GM21390 (cell line): ENCODE results near the gene HLA-DPA1.
A peak's percentile ranks its signal among the peaks of the same experiment; 100 is the strongest.

Experiments
- ATAC-seq: cut with Tn5 transposase; IDR thresholded peaks from one replicate; pipeline ENCODE4 v1.9.1; 2021; ENCODE audit not compliant: unreplicated experiment

Gene HLA-DPA1

DNA sequence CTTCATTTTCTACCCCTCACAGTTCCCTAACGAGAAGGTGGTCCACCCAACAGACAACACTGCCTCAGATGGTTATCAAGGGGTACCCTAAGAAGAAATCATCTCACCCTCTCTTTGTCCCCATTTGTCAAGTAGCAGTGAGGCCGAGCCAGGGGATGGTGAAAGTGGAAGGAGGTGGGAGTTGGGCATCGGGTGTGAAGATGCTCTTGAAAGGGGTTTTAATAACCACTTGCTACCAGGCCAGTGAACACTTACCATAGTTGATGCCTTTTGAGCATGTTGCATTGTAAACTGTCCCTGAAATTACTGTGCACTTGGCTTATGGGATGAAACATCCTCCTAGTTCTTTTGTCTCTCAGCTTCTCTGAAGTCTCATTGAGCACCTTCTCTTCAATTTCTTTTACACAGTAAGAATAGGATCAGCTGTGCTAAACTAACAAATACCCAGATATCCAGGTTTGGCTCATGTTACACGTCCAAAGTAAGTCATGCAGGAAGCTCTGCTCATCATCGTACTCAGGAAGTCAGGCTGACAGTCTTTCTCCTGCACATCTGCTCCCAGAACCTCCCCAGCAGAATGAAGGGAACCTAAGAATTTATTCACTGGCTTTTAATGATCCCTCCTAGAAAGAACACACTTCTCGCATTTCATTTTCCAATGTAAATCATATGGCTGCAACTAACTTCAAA lies 15.6 kb upstream of the HLA-DPA1 start:
- no peak for ATAC-seq

DNA sequence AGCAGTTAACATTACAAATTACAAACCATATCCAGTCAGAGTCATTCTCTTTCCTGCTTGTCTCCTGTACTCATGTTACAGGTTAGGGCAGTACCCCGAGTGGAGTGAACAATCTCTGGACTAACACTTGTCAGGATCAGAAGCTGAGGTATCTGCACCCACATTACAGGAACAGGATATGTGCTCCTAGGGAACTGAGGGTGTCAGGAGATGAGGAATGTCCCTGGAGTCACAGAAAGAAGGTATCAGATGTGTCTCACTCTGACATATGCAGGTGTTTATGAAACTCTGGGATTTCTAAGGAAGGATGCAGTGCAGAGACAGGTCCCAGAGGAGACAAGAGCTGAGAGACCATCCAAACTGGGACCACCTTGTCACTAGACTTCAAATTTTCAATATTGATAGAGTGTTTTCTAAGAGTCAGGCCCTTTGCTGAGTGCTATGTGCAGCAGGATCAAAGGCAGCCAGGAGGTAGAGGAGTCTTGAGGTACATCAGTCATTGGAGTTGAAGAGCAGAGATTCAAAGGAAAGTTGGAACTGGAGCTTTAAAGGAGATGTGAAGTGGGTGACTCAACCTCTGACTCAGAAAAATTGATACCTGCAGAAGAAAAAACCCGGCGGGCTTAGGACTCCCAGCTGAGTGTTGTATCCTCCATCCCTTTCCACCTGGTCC lies 14.9 kb upstream of the HLA-DPA1 start:
- no peak for ATAC-seq

DNA sequence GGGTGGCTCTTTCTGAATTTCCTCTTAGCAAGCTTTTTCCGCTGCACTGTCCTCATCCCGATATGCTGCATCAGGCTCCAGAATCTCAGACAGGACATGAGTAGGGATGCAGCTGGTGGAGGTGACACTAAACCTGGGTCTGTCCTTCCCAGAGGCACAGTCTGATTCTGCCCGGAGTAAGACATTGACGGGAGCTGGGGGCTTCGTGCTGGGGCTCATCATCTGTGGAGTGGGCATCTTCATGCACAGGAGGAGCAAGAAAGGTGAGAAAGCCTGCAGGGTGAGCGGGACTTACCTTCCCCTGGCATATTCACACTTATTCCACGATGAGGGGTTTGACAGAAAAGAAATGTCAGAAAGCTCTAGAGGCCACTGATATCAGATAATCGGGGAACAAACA lies 12.2 kb upstream of the HLA-DPA1 start:
- ATAC-seq = no peak

DNA sequence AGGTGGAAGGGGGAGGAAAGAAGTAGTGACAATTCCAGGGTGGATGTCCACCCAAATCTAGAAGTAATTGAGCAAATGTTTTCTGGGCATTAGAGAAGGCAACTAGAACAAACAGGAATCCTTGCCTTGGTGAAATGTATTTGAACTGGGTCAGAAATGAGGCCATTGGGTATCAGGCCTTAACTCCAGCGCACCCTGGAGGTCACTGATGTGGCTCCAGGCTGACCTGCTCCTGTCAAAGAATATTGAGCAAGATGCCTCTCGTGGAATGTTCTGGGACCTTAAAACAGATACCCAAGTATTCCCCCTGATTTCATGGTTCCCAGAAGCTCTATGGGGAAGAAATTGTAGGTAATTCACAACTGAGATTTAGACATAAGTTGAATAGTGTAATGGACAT lies 9.3 kb upstream of the HLA-DPA1 start:
- no peak for ATAC-seq

DNA sequence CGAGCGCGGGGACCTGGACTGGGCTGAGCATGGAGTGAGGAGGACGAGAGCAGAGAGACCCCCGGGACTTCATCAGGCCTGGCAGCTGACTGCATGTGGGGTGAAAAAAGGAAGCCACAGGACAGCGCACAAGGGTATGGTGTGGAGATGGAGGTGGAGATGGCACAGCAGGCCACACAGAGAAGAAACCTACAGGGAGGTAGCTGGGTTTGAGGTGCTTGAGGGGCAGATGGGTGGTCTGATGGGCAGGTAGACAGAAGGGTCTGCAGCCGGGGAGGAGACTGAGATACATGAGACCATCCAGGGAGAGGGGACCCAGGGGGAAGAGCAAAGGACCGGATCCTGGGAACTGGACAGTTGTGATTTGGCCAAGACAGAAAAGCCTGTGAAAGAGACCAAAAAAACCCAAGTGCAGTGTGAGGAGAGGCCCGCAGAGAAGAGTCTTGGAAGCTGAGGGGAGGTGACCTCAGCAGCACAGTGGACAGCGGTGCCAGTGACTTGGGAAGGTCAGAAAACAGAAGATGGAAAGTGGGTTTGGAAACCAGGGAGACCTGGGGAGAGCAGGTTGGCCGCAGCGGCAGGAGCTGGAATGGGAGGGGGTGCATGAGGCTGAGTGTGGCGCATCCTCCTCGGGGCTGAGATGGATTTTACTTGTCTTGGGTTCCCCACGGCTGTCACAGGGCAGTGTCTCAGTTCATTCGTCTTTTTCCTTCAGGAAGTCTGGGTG lies 7.8 kb upstream of the HLA-DPA1 start:
- ATAC-seq = no peak

DNA sequence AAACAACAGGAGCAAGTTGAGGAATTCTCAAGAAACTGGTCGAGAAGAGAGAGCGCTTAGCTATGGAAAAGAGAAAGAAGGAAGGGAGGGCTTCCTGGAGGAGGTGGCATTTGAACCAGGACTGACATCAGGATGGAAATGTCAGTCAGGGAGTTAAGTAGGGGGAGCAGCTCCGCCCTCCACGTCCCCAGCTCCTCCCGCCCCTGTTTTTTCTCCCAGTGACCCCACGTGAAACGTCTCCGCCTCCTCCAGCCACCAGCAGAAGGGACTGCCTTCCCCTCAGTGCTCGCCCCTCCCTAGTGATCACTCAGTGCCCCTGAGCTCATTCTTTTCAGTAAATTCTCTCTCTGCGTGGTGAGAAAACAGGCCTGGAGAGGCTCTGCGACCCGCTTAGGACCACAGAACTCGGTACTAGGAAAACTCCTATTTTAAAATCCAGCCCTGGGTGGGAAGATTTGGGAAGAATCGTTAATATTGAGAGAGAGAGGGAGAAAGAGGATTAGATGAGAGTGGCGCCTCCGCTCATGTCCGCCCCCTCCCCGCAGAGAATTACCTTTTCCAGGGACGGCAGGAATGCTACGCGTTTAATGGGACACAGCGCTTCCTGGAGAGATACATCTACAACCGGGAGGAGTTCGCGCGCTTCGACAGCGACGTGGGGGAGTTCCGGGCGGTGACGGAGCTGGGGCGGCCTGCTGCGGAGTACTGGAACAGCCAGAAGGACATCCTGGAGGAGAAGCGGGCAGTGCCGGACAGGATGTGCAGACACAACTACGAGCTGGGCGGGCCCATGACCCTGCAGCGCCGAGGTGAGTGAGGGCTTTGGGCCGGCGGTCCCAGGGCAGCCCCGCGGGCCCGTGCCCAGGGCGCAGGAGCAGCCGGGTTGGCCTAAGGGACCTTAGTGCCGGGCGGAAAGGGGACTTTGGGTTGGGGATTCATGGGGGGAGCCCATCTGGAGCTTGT lies 7.0 kb upstream of the HLA-DPA1 start:
- no peak for ATAC-seq

DNA sequence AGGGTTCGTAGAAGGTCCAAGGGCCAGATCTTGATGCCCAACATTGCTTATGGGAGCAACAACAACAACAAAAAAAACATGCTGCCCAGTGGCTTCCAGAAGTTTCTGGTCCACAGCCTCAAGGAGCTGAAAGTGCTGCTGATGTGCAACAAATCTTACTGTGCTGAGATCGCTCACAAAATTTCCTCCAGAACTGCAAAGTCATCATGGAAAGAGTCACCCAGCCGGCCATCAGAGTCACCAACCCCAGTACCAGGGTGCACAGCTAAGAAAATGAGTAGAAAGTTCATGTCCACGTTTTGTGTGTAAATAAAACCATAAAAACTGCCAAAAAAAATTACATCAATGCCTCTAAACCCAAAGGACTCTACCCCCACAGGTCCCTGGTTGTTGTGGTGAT lies 6.1 kb upstream of the HLA-DPA1 start:
- ATAC-seq = no peak

DNA sequence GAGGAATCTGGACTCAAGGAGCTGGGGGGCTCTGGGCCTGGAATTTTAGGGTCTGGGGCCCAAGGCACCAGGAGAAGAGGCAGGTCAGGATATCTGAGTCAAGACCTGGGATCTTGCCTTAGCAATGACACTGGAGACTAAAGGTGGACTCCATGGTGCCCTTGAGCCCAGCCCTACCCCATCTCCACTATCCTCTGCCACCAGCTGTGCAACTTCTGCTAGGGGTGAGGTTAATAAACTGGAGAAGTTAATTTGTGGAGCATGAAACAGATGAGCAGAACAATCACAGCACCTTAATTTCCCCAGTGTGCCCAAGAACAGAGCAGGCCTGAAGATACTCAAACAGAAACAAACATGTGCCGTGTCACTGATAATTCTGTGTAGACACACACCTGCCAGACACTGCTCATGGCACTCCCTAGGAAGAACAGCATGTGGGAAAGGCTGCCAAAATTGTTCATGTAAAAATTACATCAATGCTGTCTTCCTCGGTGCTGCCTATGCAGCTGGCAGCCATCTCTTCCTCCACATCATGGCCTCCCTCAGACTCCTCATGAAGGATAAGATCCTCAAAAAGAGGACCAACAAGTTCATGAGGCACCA lies 5.6 kb upstream of the HLA-DPA1 start:
- ATAC-seq = no peak

DNA sequence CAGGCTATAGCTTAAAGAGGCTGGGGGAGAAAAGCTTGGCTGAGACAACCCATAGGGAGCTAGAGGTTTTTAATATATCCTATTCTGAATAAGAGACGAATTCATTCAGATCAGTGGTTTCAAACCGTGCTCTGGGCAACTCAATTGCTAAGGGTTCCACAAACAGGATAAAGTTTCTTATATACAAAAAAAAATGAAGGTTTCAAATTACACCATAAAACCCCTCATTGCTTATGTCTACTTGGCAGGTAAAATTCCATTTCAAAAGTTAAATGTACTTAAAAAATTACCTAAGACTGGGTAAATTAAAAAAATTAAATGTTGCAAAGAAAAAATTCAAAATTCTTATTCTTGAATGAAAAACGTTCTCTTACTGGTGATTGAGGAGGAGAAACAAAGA lies 5.0 kb upstream of the HLA-DPA1 start:
- no peak for ATAC-seq

DNA sequence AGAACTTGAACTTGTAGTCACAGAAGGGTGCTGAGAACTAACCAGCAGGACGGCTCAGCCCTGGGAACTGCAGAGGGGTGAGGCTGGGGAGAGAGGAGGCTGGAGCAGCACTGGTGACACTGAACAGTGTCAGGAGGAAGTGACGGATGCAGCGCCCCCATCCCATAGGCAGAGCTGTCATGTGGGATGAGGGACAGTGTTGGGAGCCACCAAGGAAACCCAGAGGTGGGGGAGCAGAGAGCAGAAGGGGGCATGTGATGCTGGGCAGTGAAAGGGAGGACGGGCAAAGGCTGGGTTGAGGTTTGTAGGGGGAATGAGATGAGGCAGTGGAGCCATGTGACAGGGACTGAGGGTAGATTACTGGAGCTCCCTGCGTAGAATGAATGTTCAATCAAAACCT lies 4.5 kb upstream of the HLA-DPA1 start:
- ATAC-seq = no peak

DNA sequence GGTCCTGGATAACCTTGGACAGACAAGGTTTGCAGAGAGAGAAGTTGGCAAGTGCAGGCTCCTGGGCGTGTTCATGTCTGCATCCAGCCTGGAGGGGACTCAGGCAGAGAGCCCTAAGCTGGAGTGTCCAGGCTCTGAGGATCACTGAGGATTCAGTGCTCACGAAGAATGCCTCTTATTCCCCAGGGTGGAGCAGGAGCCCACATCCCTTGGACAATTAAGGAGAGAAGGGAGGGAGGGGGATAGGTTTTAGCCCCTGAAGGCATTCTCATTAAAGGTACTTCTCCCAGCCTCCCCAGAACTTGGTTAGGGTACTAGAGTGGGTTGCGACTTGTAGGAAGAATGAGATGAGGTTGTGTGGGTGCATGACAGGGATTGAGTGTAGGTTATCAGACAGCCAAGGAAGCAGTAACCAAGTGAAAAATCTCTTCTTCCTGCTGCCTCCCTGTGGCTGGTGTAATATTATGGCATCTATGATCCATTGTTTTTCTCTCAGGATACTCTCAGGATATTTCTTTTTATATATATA lies 3.0 kb upstream of the HLA-DPA1 start:
- no peak for ATAC-seq

DNA sequence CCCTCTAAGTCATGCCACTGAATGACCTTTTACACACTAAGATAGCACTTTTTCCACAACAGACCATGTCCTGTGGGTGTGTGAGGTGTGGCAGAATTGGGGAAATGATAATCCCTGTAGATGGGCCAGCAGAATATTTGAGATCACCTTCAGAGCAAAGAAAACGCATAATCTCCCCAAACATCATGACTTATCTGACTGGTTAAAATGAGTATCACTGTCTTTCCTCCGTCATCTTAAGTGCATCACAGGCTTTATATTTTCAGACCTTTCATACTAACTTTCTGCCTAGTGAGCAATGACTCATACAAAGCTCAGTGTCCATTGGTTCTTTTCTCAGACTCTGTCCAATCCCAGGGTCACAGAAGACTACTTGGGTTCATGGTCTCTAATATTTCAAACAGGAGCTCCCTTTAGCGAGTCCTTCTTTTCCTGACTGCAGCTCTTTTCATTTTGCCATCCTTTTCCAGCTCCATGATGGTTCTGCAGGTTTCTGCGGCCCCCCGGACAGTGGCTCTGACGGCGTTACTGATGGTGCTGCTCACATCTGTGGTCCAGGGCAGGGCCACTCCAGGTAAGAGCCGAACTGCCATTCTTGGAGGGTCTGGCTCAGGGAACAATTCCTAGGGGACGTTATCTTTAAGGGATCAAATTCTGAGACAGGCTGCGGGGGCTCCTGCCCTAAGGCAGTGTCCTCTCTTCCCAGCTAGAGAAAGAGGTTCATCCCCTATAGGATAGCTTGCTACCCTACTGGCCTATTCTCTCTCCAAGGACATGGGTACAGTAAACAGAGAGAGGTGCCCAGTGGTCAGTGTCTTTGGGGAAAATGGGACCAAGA lies 2.3 kb upstream of the HLA-DPA1 start, which contains the start of gene HLA-DPB1:
Gene HLA-DPB1 (plus strand): TSS at position 423 of the 838 bp plus-strand sequence. CDS start 52 bp downstream, at position 475.
- peak; percentile 70 for ATAC-seq

DNA sequence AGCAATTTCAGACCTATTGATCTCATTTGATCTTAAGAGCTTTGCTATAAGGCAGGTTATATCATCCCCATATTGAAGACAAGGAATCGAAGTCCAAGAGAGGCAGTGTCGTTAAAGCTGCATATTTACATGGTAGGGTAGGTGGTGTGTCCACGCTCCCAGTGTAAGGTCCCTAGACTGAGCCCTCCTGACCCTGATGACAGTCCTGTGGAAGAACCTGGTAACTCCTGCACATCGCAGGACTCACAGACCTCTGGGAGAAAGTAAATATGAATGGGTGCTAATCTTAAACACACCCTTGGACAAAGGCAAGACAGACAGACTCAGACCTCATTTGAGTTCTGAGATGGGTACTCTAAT lies 1.7 kb upstream of the HLA-DPA1 start:
- ATAC-seq = peak; percentile 2

DNA sequence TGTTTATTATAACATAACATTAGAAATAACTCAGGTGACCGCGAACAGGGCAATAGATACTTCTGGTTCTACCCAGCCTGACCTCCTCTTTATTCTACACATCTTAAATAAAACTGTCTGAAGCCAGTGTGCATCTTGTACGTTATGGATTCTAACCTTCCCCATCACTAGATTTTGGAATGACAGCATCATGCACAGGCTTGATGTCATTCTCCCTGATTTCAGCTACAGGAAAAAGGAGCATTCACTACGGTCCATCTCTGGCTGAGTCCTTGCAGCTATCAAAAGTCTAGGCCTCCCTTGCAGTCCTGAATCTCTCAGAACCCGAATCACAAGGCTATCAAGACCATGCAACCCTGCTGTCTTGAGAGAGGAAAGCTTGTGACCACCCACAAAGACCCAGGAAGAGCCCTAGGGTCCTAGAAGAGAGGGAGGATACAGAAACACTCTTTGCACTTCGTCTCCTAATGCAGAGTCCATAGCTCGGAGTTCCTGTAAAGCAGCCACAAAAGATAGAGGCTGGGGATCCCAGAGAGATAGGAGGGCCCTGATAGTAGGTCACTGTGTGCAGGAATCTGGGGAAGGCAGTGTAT lies 845 bp downstream of the HLA-DPA1 start:
- ATAC-seq = no peak

DNA sequence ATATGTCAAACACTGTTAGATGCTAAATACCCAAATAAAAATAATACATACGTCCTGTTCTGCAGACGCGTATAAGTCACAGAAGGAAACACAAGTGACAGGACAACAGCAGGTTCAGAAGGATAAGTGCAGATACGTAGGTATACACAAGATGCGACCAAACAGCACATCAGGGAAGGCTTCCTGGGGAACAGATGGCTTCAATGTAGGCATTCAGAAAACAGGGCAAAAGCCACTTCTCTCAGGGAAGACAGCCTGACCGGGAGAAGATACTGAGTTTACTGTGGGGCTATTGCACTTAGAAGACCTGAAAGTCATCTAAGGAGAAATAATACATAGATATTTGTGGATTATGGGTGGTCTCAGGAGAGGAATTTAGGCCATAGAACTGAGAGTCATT lies 1.9 kb downstream of the HLA-DPA1 start:
- no peak for ATAC-seq

DNA sequence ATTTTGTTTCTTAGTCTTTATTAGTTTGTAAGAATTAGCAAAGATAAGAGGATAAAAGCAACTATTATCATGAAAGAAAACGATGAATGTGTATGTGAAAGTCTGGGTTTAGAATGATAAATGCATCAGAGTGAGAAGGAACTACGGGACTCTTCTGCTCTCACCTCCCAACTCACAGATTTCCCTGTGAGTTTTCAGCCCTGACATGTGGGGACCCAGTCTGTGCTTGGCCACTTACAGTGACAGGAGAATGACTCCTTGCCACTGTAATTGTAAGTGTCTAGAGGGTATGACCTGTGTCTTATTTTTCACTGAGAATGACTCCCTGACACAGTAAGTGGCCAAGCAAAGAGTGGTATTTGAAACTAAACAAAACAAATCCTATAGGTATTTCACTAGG lies 2.5 kb downstream of the HLA-DPA1 start:
- no peak for ATAC-seq

DNA sequence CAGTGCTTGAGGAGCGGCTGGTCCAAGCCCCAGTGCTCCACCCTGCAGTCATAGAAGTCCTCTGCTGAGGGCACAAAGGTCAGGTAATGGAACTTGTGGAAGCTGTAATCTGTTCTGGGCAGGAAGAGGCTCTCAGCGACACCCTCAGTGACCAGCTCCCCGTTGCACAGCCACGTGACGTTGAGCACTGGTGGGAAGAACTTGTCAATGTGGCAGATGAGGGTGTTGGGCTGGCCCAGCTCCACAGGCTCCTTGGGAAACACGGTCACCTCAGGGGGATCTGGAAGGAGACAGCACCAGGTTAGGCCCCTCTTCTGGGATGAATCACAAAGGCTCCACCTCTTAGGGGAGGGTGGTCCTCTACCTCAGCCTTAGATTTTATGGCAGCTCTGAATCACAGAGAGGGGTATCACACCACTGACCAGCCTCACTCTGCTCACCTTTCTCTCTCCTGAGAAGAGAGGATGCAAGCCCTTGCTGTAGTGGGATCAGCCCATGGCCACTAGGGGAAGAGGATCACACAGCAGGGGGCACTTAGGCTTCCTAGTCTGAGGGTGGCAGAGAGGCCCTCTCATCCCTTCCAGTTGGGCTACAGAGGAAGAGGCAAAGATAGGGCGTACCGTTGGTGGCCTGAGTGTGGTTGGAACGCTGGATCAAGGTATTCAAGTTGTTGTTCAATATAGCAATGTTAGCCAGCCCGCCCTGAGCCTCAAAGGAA lies 4.3 kb downstream of the HLA-DPA1 start:
- no peak for ATAC-seq

DNA sequence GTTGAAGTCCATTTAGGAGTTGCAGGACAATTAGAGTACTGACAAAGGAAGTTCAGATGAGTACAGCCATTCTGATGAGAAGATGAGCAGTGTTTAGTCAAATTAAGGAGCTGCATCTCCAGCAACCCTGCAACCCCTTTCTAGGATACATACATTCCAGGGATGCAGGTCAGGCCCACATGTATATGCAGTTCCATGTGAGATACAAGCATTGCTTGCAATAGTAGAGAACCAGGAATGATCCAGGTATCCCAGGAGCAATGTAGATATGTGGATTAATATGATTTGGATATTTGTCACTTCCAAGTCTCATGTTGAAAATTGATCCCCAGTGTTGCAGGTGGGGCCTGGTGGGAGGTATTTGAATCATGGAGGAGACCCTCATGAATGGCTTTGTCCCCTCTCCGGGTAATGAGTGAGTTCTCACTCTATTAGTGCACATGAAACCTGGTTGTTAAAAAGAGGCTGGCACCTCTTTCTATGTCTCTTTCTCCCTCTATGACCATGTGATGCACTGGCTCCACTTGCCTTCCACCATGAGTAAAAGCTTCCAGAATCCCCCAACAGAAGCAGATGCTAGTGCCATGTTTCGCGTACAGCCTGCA lies 6.4 kb downstream of the HLA-DPA1 start:
- ATAC-seq = no peak
